HG03095 (cell line): ENCODE results near the gene ZNF653.
"Not testable (repeated sequence)": the region's sequence is repeated elsewhere in the genome, so short reads cannot be mapped to it uniquely, and the experiment has no call there.

Experiments used
- ATAC-seq: cut with Tn5 transposase; IDR thresholded peaks from one replicate; pipeline ENCODE4 v1.9.1; 2021; ENCODE audit warnings: moderate library complexity; ENCODE audit not compliant: unreplicated experiment

ZNF653 gene

DNA sequence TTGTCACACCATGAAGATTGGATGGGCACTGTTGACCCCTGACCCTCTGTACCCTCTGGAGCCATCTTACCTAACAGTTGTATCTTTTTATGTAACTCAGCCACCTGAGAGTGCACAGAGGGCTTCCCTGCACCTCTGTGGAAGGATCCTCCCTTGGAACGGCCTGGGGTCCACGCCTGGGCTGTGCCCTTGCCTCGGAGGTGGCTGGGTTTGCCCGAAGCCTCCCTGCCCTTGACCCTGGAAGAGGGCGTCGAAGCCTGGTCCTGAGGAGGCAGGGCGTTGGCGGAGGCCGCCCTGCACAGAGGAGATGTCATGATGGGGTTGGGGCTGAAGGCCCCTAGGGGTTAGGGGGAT, 71.0 kb downstream of the ZNF653 start:
- ATAC-seq, result peak; percentile 5

GRCh38 chr19:11433526-11433925, 72.1 kb downstream of the ZNF653 start:
- not testable (repeated sequence) for ATAC-seq
